Esophagus muscularis mucosa (tissue), 4 donors: ENCODE results near the gene SSTR5. TPM values are rescaled to one million over a fixed set of nuclear protein-coding genes. Genes with fewer than 3 reads are reported as not detected.

ENCODE experiments used
- DNase-seq: peaks from one replicate; pipeline ENCODE4 v3.0.0-alpha.2; 2017; ENCODE audit errors: extremely low spot score
- H3K27ac ChIP-seq, 4 donors: fragments of 200-600 bp; sonication (generic); replicated peaks in 1 of 4; 1 replicate in 3 of 4; 2 replicates in 1 of 4; pipeline ENCODE4 v1.5.1; 2016 to 2019; ENCODE audit warnings: mild to moderate bottlenecking in 1 of 4
- H3K27me3 ChIP-seq, 4 donors: fragments of 200-600 bp; sonication (generic); one replicate each; pipeline versions ENCODE4 v1.5.1 to v1.6.0; 2016 to 2019
- H3K36me3 ChIP-seq, 4 donors: fragments of 200-600 bp; sonication (generic); one replicate each; pipeline ENCODE4 v1.5.1; 2016 to 2019
- H3K4me1 ChIP-seq, 4 donors: fragments of 200-600 bp; sonication (generic); one replicate each; pipeline ENCODE4 v1.5.1; 2016 to 2019
- H3K4me3 ChIP-seq, 4 donors: fragments of 200-600 bp; sonication (generic); 1 replicate in 2 of 4; 2 replicates in 2 of 4; pipeline ENCODE4 v1.5.1; 2016 to 2019; ENCODE audit warnings: mild to moderate bottlenecking in 4 of 4, moderate library complexity in 1 of 4
- H3K9me3 ChIP-seq, 4 donors: fragments of 200-600 bp; sonication (generic); 1 replicate in 3 of 4; 2 replicates in 1 of 4; pipeline ENCODE4 v1.5.1; 2016 to 2019
- CTCF ChIP-seq, 3 experiments: fragments of 200-600 bp in 2 of 3; fragments of 450-650 bp in 1 of 3; sonication (generic) in 2 of 3; IDR thresholded peaks; one replicate each; pipeline ENCODE4 v1.5.1; 2017 to 2019; ENCODE audit warnings: antibody characterized with exemption in 3 of 3, mild to moderate bottlenecking in 2 of 3, moderate library complexity in 1 of 3
- EP300 ChIP-seq: sonication (generic); formaldehyde crosslinking; IDR thresholded peaks from one replicate; pipeline ENCODE4 v1.6.1; 2017; ENCODE audit warnings: antibody characterized with exemption
- POLR2A ChIP-seq: fragments of 450-650 bp; IDR thresholded peaks from one replicate; pipeline ENCODE4 v1.6.1; 2017; ENCODE audit warnings: antibody characterized with exemption, moderate library complexity, mild to moderate bottlenecking, low read depth
- POLR2AphosphoS5 ChIP-seq, 2 donors: sonication (generic); formaldehyde crosslinking; IDR thresholded peaks; one replicate each; pipeline ENCODE4 v1.6.1; 2017; ENCODE audit warnings: antibody characterized with exemption in 2 of 2
- WGBS: methylation state at CpG from one replicate; pipeline ENCODE4 v1.1.5; 2018; 5-methylcytosine and 5-hydroxymethylcytosine counted together
- intact Hi-C: fragments of 100-400 bp; cut with DNase I; formaldehyde crosslinking; loops from one replicate; pipeline ENCODE4 v1.15.1; 2023
- total RNA-seq, 4 donors: library from RNA; depleted of rRNA; stranded (reverse); fragments of >200 nt; gene quantifications; one replicate each; pipeline versions ENCODE4 v1.1.0 to v1.2.1, GENCODE V29; 2016

SSTR5 gene
- total RNA-seq, 4 donors from 2014 or later = not detected

GRCh38 chr16:1031666-1032065 lies 40.9 kb upstream of the SSTR5 start:
- no peaks in the 10 kb centered on the region for H3K36me3 ChIP-seq
- no peaks in the 10 kb centered on the region for H3K9me3 ChIP-seq
- DNase-seq = no peak
- H3K27me3 ChIP-seq = peaks cover 0 to 79% (median 6%) of the 10 kb centered on the region in 4 donors
- H3K4me3 ChIP-seq = no peak overlapping the region
- TF ChIP-seq POLR2AphosphoS5 (IDR thresholded peaks at IDR 0.05) (no peak), POLR2A (no peak), EP300 (no peak), CTCF (IDR thresholded peaks at IDR 0.05) (no peak)
- peaks cover 3 to 24% (median 6%) of the 10 kb centered on the region in 4 donors for H3K4me1 ChIP-seq
- no peak overlapping the region for H3K27ac ChIP-seq
- WGBS = 91% methylated on average over 15 of the region's 17 CpGs
- intact Hi-C loops = no loop called here

- intact Hi-C loops = no loop called here
- Histone ChIP-seq H3K36me3 (no peaks in the 10 kb centered on the region), H3K4me3 (no peak overlapping the region), H3K4me1 (peaks cover 3 to 24% (median 6%) of the 10 kb centered on the region in 4 donors), H3K27ac (no peak overlapping the region), H3K9me3 (no peaks in the 10 kb centered on the region), H3K27me3 (peaks cover 0 to 88% (median 11%) of the 10 kb centered on the region in 4 donors)
- TF ChIP-seq POLR2A = no peak
- TF ChIP-seq CTCF (IDR thresholded peaks at IDR 0.05) = no peak
- no peak for TF ChIP-seq EP300
- TF ChIP-seq POLR2AphosphoS5 (IDR thresholded peaks at IDR 0.05) = no peak
- WGBS = 80% methylated on average over 2 of the region's 2 CpGs
- DNase-seq = no peak
Observed at GRCh38 chr16:1032607-1033006, 39.9 kb upstream of the SSTR5 start.

GRCh38 chr16:1033128-1033679 lies 39.3 kb upstream of the SSTR5 start:
- H3K27me3 ChIP-seq = peaks cover 0 to 88% (median 12%) of the 10 kb centered on the region in 4 donors
- no peak for DNase-seq
- no peak overlapping the region for H3K4me3 ChIP-seq
- intact Hi-C loops = no loop called here
- H3K36me3 ChIP-seq = no peaks in the 10 kb centered on the region
- WGBS = 95% methylated on average over 3 of the region's 3 CpGs
- no peaks in the 10 kb centered on the region for H3K9me3 ChIP-seq
- H3K27ac ChIP-seq = no peak overlapping the region
- H3K4me1 ChIP-seq = peaks cover 3 to 21% (median 6%) of the 10 kb centered on the region in 4 donors
- TF ChIP-seq POLR2AphosphoS5 (IDR thresholded peaks at IDR 0.05) = no peak
- TF ChIP-seq POLR2A = no peak
- TF ChIP-seq EP300 = no peak
- no peak for TF ChIP-seq CTCF (IDR thresholded peaks at IDR 0.05)

GRCh38 chr16:1034230-1035065 lies 38.1 kb upstream of the SSTR5 start:
- 60% methylated on average over 6 of the region's 6 CpGs for WGBS
- Histone ChIP-seq H3K9me3 (no peaks in the 10 kb centered on the region), H3K36me3 (no peaks in the 10 kb centered on the region), H3K27me3 (peaks cover 0 to 88% (median 12%) of the 10 kb centered on the region in 4 donors), H3K27ac (no peak overlapping the region), H3K4me1 (peaks cover 3 to 9% (median 6%) of the 10 kb centered on the region in 4 donors), H3K4me3 (no peak overlapping the region)
- intact Hi-C loops = no loop called here
- no peak for DNase-seq
- TF ChIP-seq POLR2A = no peak
- no peak for TF ChIP-seq POLR2AphosphoS5 (IDR thresholded peaks at IDR 0.05)
- no peak for TF ChIP-seq CTCF (IDR thresholded peaks at IDR 0.05)
- no peak for TF ChIP-seq EP300
